Fibroblast of skin of back (primary cell): Measurements from ENCODE around the gene PRSS33.
A peak's percentile ranks its signal among the peaks of the same experiment; 100 is the strongest.

Source experiments
- DNase-seq: peaks from one replicate; pipeline ENCODE4 v3.0.0-alpha.2; 2013

The PRSS33 gene

DNA sequence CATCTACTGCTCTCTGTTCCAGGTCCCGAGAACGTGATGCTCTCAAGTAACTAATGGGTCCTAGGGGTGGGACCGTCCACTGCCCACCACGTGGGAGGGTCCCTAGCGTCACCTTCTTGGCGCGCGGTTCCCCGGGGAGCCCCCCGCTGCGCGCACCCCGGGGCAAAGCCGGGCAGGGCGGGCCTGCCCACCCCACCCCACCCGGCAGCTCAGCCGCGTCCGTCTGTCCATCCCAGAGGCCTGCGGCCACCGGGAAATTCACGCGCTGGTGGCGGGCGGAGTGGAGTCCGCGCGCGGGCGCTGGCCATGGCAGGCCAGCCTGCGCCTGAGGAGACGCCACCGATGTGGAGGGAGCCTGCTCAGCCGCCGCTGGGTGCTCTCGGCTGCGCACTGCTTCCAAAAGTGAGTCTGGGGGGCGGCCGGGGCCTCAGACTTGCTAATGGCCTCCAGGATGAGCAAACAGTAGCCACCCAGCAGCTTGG, 11.4 kb upstream of the PRSS33 start:
- DNase-seq, result no peak

DNA sequence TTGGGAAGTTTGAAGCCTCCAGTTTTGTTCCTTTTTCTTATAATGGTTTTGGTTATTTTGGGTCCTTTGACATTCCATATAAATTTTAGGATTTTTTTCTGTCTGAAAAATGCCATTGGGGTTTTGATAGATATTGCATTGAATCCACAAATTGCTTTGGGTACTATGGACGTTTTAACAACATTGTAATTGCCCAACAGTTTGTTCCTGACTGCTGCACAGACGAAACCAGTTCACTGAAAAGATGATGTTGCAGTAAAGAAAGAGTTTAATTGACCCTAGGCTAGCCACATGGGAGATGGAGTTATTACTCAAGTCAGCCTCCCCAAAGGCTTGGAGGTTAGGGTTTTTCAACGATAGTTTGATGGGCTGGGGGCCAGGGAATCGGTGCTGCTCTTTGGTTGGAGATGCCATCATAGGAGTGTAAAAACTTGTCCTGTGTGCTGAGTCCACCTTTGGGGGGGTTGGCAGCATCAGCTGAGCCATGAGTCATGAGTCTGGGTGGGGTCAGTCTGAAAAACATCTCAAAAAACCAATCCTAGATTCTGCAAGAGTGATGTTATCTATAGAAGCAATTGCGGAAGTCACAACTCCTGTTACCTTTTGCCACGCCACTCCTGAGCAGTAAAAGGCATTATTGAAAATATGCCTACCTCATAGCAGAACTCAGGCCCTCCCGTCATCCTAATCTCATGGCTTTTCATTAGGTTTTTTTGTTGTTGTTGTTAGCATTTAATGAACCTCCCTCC, 8.2 kb upstream of the PRSS33 start:
- DNase-seq, result no peak

- no peak for DNase-seq
These were observed 5.6 kb upstream of the PRSS33 start for GRCh38 chr16:2792940-2793339.

- DNase-seq, result no peak
These were observed 3.8 kb upstream of the PRSS33 start for GRCh38 chr16:2791174-2791573.

- DNase-seq, result no peak
These were observed 3.3 kb upstream of the PRSS33 start for GRCh38 chr16:2790631-2791030.

DNA sequence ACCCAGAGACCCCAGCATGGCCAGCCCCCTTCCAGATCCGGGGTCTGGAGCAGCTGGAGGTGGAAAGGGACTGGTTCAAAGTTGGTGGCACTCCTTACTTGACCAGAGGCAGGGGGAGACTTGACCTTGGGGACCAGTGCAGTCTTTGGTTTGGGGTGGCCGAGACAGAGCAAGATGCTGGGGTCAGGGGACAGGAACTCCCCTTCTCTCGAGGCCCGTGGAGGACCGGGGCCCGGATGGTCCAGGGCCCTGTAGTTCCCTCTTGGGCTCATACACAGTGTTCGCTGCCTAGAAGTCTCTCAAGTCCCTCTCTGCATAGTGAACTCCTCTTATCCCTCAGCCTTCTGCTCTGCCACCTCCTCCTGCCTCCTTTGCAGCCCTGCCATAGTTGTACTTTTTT, 601 bp upstream of the PRSS33 start:
- no peak for DNase-seq

DNA sequence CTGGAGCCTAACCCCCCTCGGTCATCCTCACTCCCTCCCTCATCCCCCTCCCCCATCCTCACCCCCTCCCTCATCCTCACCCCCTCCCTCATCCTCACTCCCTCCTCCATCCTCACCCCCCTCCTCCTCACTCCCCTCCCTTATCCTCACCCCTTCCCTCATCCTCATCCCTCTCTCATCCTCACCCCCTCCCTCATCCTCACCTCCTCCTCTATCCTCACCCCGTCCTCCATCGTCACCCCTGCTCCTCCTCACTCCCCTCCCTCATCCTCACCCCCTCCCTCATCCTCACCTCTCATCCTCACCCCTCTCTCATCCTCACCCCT, 571 bp downstream of the PRSS33 start:
- no peak for DNase-seq

DNA sequence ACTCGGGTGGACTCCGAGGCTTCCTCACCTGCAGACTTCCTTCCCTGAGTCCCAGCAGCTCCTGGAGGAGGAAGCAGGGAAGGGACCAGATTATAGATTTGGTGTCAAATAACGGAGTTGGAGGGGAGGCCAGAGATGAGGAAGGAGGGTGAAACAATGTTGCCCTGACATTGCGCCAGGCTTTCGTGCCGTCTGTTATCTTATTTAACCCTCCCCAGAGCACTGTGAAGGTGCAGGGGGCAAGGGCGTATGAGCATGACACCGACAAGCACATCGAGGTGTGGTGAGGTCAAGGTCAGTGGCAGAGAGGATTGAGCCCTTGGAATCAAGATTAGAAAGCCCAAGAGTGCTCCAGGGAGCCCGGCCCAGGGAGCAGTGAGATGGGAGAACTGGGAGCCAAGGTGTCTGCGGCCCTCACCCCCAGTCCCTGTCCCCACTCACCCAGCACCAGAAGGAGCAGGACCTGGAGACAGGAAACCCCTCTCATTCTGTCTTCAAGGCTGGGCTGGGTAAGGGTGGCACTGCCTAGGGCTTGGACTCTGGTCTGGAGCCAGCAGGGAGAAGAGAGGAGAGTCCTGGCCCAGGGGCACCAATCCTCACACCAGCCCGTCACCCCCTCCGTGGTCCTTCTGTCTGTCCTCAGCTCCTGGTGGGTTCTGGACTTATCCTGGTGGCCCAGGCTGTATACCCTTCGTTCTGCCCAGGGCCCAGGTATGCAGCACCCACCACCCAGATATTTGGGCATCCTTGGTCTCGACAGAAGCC, 1.1 kb downstream of the PRSS33 start:
- no peak for DNase-seq

DNA sequence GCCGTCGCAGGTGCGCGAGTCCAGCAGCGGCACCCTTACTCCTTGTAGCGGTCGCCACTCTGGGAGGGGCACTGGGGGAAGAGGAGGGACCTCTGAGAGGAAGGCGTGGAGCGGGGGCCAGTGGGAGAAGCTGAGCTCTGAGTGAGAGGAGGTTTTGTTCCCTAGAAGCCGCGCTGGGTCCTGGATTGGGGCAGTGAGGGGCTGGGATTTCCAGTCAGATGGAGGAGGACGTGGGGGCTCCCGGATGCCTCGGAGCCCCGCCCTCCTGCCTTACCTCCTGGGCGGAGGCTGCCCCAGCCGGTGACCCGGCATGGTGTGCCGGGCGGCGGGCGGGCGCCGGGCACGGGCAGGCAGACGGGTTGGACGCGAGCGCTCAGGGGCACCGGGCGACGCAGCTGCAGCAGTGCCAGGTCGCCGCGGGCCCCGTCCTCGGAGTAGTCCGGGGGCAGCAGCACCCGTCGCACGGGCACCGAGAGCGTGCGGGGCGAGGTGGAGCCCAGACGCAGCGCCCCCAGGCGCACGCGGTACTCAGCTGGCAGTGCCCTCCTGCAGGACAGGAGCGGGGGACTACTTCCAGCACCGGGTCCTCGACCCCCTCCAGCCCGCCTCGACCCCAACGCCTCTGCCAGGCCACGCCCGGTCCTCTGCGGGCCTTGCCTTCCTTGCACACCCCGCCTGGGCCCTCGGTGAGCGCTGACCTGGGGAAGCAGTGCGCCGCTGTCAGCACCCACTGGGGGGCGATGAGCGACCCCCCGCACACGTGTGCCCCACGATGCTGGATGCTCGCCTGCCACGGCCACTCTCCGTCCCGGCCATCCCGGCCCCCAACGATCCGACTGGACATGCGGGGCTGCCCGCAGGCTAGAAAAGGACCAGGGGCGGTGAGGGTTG, 2.0 kb downstream of the PRSS33 start:
- DNase-seq, result no peak

DNA sequence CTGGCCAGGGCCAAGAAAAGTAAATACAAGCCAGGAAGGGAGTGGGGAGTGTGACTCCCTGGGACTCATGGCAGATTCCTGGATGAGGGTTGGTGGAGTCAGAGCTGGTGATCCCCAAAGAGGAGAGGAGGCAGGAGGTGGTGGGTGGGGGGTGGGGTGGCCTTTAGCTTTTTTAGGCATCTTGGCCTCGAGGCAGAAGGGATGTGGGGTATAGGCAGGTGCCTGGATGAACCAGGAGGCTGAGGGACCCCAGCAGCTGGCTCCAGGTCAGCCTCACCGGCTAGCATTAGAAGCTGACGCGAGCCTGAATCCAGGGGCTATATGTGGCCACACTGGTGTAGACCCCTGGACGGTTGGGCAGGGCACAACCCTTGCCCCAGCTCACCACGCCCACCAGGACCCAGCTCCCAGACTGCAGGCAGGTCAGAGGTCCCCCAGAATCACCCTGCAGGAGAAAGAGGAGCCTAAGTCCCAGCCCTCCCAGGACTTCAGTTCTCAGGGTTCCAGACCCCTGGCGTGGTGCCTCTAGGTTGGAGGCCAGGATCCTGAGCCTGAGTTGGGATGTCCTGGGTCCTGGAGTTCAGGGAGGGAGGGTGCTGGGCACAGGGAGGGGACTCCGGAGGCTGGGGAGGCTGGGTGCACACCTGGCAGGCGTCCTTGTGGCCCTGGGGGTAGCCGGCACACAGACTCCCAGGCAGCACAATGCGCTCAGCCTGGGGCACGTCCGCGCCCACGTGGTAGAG, 2.8 kb downstream of the PRSS33 start:
- DNase-seq, result no peak

- no peak for DNase-seq
These were observed 3.6 kb downstream of the PRSS33 start for GRCh38 chr16:2783581-2784357.

DNA sequence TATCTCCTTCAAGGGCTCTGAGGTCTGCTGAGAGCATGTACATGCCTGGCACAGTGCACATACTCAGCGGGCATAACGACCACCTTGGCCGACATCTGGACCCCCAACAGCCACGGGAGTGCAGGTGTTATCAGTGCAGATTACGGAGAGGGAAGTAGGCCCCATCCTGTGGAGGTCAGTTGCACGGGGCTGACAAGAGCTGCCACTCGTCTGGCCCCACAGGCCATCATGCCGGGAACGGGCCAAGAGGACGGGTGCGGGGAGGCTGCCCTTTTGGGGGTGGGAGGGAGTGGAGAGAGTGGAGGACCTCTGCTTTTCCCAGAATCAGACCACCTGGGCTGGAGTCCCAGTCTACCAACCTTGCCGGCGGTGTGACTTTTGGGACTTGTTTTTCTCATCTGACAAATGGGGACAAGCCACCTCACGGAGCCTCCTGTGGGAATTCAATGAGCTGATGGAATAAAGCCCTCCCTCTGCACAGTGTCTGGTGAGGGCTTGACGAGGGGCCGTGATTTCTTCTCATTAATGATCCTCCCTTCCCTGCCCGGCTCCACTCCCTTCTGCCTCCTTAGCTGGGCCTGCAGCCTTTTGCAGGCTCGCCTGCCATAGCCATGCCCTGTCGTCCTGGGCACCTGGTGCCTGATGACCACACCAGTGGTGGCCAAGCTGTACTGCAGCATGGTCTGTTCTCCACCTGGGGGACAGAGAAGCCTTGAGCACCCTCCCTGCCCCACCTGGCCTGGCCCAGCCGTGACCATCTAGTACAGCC, 4.6 kb downstream of the PRSS33 start:
- DNase-seq, result no peak

- DNase-seq, result no peak
These were observed 7.1 kb downstream of the PRSS33 start for GRCh38 chr16:2779978-2780898.

DNA sequence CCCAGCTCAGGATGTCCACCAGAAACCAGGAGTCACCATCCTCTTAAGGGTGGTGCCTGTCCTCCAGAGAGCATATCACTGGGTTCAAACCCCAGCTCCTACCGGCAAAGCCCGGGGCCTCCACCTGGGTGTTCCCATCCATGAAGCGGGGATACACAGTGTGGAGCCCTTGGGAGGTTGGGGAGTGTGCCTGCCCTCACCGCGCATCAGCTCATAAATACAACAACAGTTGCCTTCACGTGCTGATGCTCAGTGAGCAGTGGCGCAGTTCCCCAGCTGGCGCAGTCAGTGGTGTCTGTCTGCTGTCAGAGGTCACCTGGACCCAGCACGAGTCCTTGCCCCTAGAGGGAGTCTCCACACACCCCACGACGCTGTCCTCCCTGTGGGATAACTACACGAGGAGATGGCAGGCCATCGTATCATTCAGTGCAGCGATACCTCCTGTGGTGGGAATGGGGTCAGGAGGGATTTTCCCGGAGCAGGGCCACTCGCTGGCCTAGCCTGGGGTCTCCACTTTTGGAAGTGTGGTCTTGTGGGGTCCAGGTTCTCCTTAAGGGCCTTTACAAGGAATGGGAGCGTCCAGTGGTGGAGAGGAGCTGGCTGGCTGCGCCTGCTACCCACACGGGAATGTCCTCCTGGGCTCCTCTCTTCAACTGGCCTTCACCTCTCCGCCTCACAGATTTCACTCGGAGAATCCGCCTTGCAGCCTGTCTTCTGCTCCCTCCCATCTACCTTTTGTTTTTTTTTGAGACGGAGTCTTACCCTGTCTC, 8.0 kb downstream of the PRSS33 start:
- DNase-seq, result no peak

DNA sequence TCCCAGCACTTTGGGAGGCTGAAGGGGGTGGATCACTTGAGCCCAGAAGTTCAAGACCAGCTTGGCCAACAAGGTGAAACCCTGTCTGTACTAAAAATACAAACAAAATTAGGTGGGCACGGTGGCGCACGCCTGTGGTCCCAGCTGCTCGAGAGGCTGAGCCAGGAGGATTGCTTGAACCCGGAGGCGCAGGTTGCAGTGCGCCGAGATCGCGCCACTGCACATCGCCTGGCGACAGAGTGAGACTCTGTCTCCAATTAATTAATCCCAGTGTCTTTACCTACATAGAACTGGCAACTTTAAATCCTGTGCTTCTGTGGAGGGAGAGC, 8.8 kb downstream of the PRSS33 start:
- no peak for DNase-seq

- peak; percentile 33 for DNase-seq
These were observed 9.3 kb downstream of the PRSS33 start for GRCh38 chr16:2777903-2778629.

DNA sequence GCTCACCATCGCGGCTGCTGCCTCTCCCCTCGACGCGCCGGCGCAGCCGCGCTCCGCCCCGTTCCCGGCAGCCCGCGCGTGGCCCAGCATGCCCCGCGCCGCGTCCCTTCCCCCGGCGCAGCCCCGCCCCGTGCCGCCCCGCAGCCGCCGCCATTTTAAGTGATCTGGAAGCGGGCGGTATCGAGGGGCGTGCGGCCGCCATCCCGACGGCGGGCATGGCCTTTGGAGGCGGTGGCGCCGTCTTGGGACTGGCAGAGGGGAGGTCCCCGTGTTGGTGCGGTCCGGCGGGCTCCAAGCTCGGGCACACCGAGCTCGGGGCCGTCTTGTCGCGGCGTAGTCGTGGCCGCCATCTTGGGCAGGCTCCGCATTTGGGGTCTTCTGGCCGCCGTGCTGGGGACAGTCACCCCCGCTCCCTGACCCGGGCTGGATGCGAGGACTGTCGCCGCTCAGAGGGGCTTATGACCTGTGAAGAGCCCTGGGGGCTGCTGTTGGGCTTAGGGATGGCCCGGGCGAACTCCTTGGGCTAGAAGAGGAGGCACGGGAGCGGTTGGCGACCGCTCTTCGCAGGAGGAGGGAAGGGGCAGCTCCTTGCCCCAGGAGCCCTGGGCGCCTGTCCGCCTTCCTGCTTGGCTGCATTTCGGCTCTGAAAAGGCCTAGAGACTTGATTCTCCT, 10.0 kb downstream of the PRSS33 start, which contains the start of gene ELOB:
Gene ELOB (minus strand): TSS at position 50 of the 672 bp plus-strand sequence. CDS start 41 bp downstream, at position 9.
- DNase-seq, result peak; percentile 85
